ENCODE measurements around the gene GSG1L.

The GSG1L gene

GRCh38 chr16:27922433-27922832 lies 141.1 kb downstream of the GSG1L start:
- H2BK12ac ChIP-seq (ENCODE audit: low read length in 2 of 2) = no peak overlapping the region
- H2AFZ ChIP-seq (ENCODE audit: low read depth, low read length) = no peak overlapping the region
- H2BK120ac ChIP-seq (ENCODE audit: low read depth, low read length) = no peak overlapping the region

DNA sequence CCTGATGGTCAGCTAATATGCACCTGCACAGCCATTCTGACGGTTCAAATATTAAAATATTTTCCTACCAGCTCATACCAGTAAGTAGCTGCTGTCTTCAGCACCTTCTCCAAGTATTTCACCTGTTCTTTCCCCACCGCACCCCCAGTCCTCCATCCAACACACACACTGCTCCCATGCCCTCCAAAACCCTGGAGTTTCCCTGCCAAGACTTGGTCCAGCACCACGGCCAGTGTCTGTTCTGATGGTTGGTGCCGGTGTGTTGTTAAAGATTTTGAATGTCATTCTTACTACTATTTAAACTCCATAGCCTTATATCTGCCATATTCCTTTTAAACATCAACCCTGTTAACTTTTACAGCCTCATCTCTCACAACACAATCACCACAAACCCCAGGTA lies 142.4 kb downstream of the GSG1L start:
- H3K4me3 ChIP-seq (ENCODE audit: insufficient read depth in 1 of 2, low read depth in 1 of 2, low read length in 2 of 2) = no peak overlapping the region
- no peak overlapping the region for H2AFZ ChIP-seq (ENCODE audit: low read depth, low read length)
- no peak overlapping the region for H3K4ac ChIP-seq (ENCODE audit: low read depth in 1 of 2, low read length in 2 of 2)
- no peak overlapping the region for H3K4me2 ChIP-seq (ENCODE audit: low read length, poor library complexity, severe bottlenecking)
- no peak overlapping the region for H2BK120ac ChIP-seq (ENCODE audit: low read depth, low read length)
- no peak overlapping the region for H3K27ac ChIP-seq (ENCODE audit: low read length, poor library complexity, severe bottlenecking)
- H2BK12ac ChIP-seq (ENCODE audit: low read length in 2 of 2) = no peak overlapping the region
- H3K14ac ChIP-seq (ENCODE audit: low read length in 2 of 2) = no peak overlapping the region
- no peaks in the 10 kb centered on the region for H3K79me1 ChIP-seq (replicated peaks; ENCODE audit: low read length, poor library complexity, severe bottlenecking)
- WGBS = 79% methylated on average over 3 of the region's 4 CpGs
- no peak overlapping the region for H4K91ac ChIP-seq (ENCODE audit: low read length)
- no peak overlapping the region for H2BK15ac ChIP-seq (ENCODE audit: low read depth, poor library complexity, severe bottlenecking)
- H3K9ac ChIP-seq (ENCODE audit: low read length) = no peak overlapping the region
- no peaks in the 10 kb centered on the region for H3K4me1 ChIP-seq (ENCODE audit: control insufficient read depth, insufficient read depth, low read depth, low read length)
- no peak overlapping the region for H4K8ac ChIP-seq (ENCODE audit: low read length)
- H3K36me3 ChIP-seq (ENCODE audit: control insufficient read depth in 1 of 2, insufficient read depth in 2 of 2, low read depth in 1 of 2, low read length in 2 of 2) = no peaks in the 10 kb centered on the region
- no peak overlapping the region for H2AK5ac ChIP-seq (ENCODE audit: low read length, severe bottlenecking)
- no peak overlapping the region for H3K18ac ChIP-seq (ENCODE audit: low read depth in 1 of 2, low read length in 2 of 2)
- H2BK5ac ChIP-seq (ENCODE audit: low read depth, low read length, poor library complexity, severe bottlenecking) = no peak overlapping the region
- DNase-seq = no peak
- no peaks in the 10 kb centered on the region for H3K9me3 ChIP-seq (ENCODE audit: control insufficient read depth, low read length)
- peaks cover 0 to 9% of the 10 kb centered on the region in 2 experiments for H3K27me3 ChIP-seq (ENCODE audit: control insufficient read depth in 1 of 2, insufficient read depth in 1 of 2, low read length in 2 of 2)
- H3K23ac ChIP-seq (ENCODE audit: low read length in 2 of 2) = no peak overlapping the region

More at GRCh38 chr16:27922433-27922832, 141.1 kb downstream of the GSG1L start:
- no peak overlapping the region for H3K18ac ChIP-seq (ENCODE audit: low read depth in 1 of 2, low read length in 2 of 2)
- H3K27me3 ChIP-seq (ENCODE audit: control insufficient read depth in 1 of 2, insufficient read depth in 1 of 2, low read length in 2 of 2) = peaks cover 0 to 5% of the 10 kb centered on the region in 2 experiments
- no peak overlapping the region for H3K4me2 ChIP-seq (ENCODE audit: low read length, poor library complexity, severe bottlenecking)
- no peaks in the 10 kb centered on the region for H3K79me1 ChIP-seq (replicated peaks; ENCODE audit: low read length, poor library complexity, severe bottlenecking)
- no peak overlapping the region for H3K23ac ChIP-seq (ENCODE audit: low read length in 2 of 2)
- no peak overlapping the region for H2AK5ac ChIP-seq (ENCODE audit: low read length, severe bottlenecking)
- H3K27ac ChIP-seq (ENCODE audit: low read length, poor library complexity, severe bottlenecking) = no peak overlapping the region
- H3K9me3 ChIP-seq (ENCODE audit: control insufficient read depth, low read length) = no peaks in the 10 kb centered on the region
- H2BK5ac ChIP-seq (ENCODE audit: low read depth, low read length, poor library complexity, severe bottlenecking) = no peak overlapping the region
- H3K9ac ChIP-seq (ENCODE audit: low read length) = no peak overlapping the region
- WGBS = 50% methylated on average over 6 of the region's 6 CpGs
- DNase-seq = no peak
- H3K14ac ChIP-seq (ENCODE audit: low read length in 2 of 2) = no peak overlapping the region
- no peaks in the 10 kb centered on the region for H3K4me1 ChIP-seq (ENCODE audit: control insufficient read depth, insufficient read depth, low read depth, low read length)
- no peak overlapping the region for H4K91ac ChIP-seq (ENCODE audit: low read length)
- H3K36me3 ChIP-seq (ENCODE audit: control insufficient read depth in 1 of 2, insufficient read depth in 2 of 2, low read depth in 1 of 2, low read length in 2 of 2) = no peaks in the 10 kb centered on the region
- H3K4me3 ChIP-seq (ENCODE audit: insufficient read depth in 1 of 2, low read depth in 1 of 2, low read length in 2 of 2) = no peak overlapping the region
- H3K4ac ChIP-seq (ENCODE audit: low read depth in 1 of 2, low read length in 2 of 2) = no peak overlapping the region
- no peak overlapping the region for H4K8ac ChIP-seq (ENCODE audit: low read length)
- H2BK15ac ChIP-seq (ENCODE audit: low read depth, poor library complexity, severe bottlenecking) = no peak overlapping the region

- no peak overlapping the region for H2BK120ac ChIP-seq (ENCODE audit: low read depth, low read length)
- no peaks in the 10 kb centered on the region for H3K9me3 ChIP-seq (ENCODE audit: control insufficient read depth, low read length)
- H3K4me2 ChIP-seq (ENCODE audit: low read length, poor library complexity, severe bottlenecking) = no peak overlapping the region
- no peak overlapping the region for H3K14ac ChIP-seq (ENCODE audit: low read length in 2 of 2)
- H2BK15ac ChIP-seq (ENCODE audit: low read depth, poor library complexity, severe bottlenecking) = no peak overlapping the region
- WGBS = 24% methylated on average over 11 of the region's 11 CpGs
- no peak overlapping the region for H2BK5ac ChIP-seq (ENCODE audit: low read depth, low read length, poor library complexity, severe bottlenecking)
- no peak overlapping the region for H3K4ac ChIP-seq (ENCODE audit: low read depth in 1 of 2, low read length in 2 of 2)
- H3K4me3 ChIP-seq (ENCODE audit: insufficient read depth in 1 of 2, low read depth in 1 of 2, low read length in 2 of 2) = no peak overlapping the region
- no peak for DNase-seq
- peaks cover 0 to 9% of the 10 kb centered on the region in 2 experiments for H3K27me3 ChIP-seq (ENCODE audit: control insufficient read depth in 1 of 2, insufficient read depth in 1 of 2, low read length in 2 of 2)
- H3K23ac ChIP-seq (ENCODE audit: low read length in 2 of 2) = peak overlapping the region in 1 of 2 experiments; percentile 46
- H4K91ac ChIP-seq (ENCODE audit: low read length) = no peak overlapping the region
- no peak overlapping the region for H3K18ac ChIP-seq (ENCODE audit: low read depth in 1 of 2, low read length in 2 of 2)
- H3K4me1 ChIP-seq (ENCODE audit: control insufficient read depth, insufficient read depth, low read depth, low read length) = no peaks in the 10 kb centered on the region
- H3K9ac ChIP-seq (ENCODE audit: low read length) = no peak overlapping the region
- H2BK12ac ChIP-seq (ENCODE audit: low read length in 2 of 2) = no peak overlapping the region
- H3K27ac ChIP-seq (ENCODE audit: low read length, poor library complexity, severe bottlenecking) = no peak overlapping the region
- H4K8ac ChIP-seq (ENCODE audit: low read length) = no peak overlapping the region
- H2AK5ac ChIP-seq (ENCODE audit: low read length, severe bottlenecking) = no peak overlapping the region
- H3K36me3 ChIP-seq (ENCODE audit: control insufficient read depth in 1 of 2, insufficient read depth in 2 of 2, low read depth in 1 of 2, low read length in 2 of 2) = no peaks in the 10 kb centered on the region
- H3K79me1 ChIP-seq (replicated peaks; ENCODE audit: low read length, poor library complexity, severe bottlenecking) = no peaks in the 10 kb centered on the region
- H2AFZ ChIP-seq (ENCODE audit: low read depth, low read length) = no peak overlapping the region
These were observed 143.1 kb downstream of the GSG1L start for GRCh38 chr16:27920391-27920891.

- Histone ChIP-seq H2AK5ac (ENCODE audit: low read length, severe bottlenecking) (no peak overlapping the region), H2BK120ac (ENCODE audit: low read depth, low read length) (no peak overlapping the region), H3K4me1 (ENCODE audit: control insufficient read depth, insufficient read depth, low read depth, low read length) (no peaks in the 10 kb centered on the region), H3K18ac (ENCODE audit: low read depth in 1 of 2, low read length in 2 of 2) (no peak overlapping the region), H3K14ac (ENCODE audit: low read length in 2 of 2) (no peak overlapping the region), H3K79me1 (replicated peaks; ENCODE audit: low read length, poor library complexity, severe bottlenecking) (no peaks in the 10 kb centered on the region), H3K27ac (ENCODE audit: low read length, poor library complexity, severe bottlenecking) (no peak overlapping the region), H3K23ac (ENCODE audit: low read length in 2 of 2) (no peak overlapping the region), H2BK5ac (ENCODE audit: low read depth, low read length, poor library complexity, severe bottlenecking) (no peak overlapping the region), H2AFZ (ENCODE audit: low read depth, low read length) (no peak overlapping the region), H3K4ac (ENCODE audit: low read depth in 1 of 2, low read length in 2 of 2) (no peak overlapping the region), H2BK15ac (ENCODE audit: low read depth, poor library complexity, severe bottlenecking) (no peak overlapping the region), H3K36me3 (ENCODE audit: control insufficient read depth in 1 of 2, insufficient read depth in 2 of 2, low read depth in 1 of 2, low read length in 2 of 2) (no peaks in the 10 kb centered on the region), H3K9ac (ENCODE audit: low read length) (no peak overlapping the region), H2BK12ac (ENCODE audit: low read length in 2 of 2) (no peak overlapping the region), H4K8ac (ENCODE audit: low read length) (no peak overlapping the region), H3K27me3 (ENCODE audit: control insufficient read depth in 1 of 2, insufficient read depth in 1 of 2, low read length in 2 of 2) (peaks cover 0 to 17% of the 10 kb centered on the region in 2 experiments), H3K9me3 (ENCODE audit: control insufficient read depth, low read length) (no peaks in the 10 kb centered on the region), H3K4me3 (ENCODE audit: insufficient read depth in 1 of 2, low read depth in 1 of 2, low read length in 2 of 2) (no peak overlapping the region), H3K4me2 (ENCODE audit: low read length, poor library complexity, severe bottlenecking) (no peak overlapping the region), H4K91ac (ENCODE audit: low read length) (no peak overlapping the region)
- no peak for DNase-seq
- WGBS = 49% methylated on average over 5 of the region's 5 CpGs
These were observed 144.8 kb downstream of the GSG1L start for GRCh38 chr16:27918755-27919154.
